ENCODE data around the gene RNF7.

- no peak for TF ChIP-seq CTCF (IDR thresholded peaks at IDR 0.05)
- no peak for TF ChIP-seq POLR2A (IDR thresholded peaks at IDR 0.05)
Measured at GRCh38 chr3:141735176-141735575, 2.9 kb upstream of the RNF7 start.
